GM10266 (cell line): ENCODE results near the gene VWF.

Experiments used
- DNase-seq: peaks from one replicate; pipeline ENCODE4 v3.0.0; 2012; ENCODE audit errors: extremely low spot score
- TF ChIP-seq, protein P1 (sequence below): IDR thresholded peaks from 2 replicates; pipeline ENCODE4 v1.5.1; 2012; ENCODE audit warnings: mild to moderate bottlenecking, low read depth; ENCODE audit not compliant: control insufficient read depth, insufficient read depth; ENCODE audit errors: missing control alignments

The VWF gene

DNA sequence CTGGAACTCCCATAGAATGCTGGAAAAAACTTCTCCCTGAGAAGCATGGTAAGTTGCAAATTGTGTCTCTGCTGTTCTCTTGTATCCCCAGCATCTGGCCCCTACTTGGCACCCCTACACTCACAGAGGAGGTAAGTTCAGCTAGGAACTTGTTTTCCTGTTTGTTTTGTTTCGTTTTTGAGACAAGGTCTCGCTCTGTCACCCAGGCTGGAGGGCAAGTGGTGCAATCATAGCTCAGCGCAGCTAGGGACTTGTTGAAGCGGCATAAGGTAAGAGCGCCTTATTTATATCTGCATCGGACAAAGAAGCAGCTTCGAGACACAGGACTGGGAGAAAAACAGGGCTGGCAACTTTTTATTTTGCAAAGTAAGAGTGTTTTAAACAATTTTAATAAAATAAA, 161.0 kb downstream of the VWF start:
- DNase-seq: no peak
- TF ChIP-seq, protein P1, sequence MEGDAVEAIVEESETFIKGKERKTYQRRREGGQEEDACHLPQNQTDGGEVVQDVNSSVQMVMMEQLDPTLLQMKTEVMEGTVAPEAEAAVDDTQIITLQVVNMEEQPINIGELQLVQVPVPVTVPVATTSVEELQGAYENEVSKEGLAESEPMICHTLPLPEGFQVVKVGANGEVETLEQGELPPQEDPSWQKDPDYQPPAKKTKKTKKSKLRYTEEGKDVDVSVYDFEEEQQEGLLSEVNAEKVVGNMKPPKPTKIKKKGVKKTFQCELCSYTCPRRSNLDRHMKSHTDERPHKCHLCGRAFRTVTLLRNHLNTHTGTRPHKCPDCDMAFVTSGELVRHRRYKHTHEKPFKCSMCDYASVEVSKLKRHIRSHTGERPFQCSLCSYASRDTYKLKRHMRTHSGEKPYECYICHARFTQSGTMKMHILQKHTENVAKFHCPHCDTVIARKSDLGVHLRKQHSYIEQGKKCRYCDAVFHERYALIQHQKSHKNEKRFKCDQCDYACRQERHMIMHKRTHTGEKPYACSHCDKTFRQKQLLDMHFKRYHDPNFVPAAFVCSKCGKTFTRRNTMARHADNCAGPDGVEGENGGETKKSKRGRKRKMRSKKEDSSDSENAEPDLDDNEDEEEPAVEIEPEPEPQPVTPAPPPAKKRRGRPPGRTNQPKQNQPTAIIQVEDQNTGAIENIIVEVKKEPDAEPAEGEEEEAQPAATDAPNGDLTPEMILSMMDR: no peak

DNA sequence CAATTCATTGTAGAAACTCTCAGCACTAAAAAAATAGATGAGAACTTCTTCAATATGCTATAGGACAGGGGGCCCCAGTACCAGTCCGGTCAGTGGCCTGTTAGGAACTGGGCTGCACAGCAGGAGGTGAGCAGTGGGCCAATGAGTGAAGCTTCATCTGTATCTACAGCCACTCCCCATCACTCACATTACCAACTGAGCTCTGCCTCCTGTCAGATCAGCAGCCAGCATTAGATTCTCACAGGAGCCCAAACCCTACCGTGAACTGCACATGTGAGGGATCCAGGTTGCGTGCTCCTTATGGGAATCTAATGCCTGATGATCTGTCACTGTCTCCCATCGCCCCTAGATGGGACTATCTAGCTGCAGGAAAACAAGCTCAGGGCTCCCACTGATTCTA, 163.7 kb downstream of the VWF start:
- no peak for DNase-seq
- TF ChIP-seq, protein P1: no peak

DNA sequence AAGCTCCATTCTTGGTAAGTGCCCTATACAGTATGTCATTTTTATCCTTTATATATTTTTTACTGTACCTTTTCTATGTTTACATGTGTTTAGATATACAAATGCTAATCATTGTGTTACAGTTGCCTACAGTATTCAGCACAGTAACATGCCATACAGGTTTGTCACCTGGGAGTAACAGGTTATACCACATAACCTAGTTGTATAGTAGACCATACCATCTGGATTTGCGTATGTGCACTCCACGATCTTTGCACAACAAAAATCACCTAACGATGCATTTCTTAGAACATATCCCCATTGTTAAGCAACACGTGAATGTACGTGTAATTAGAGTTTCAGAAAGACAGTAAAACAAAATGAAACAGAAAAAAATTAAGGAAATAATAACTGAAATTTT, 167.5 kb downstream of the VWF start:
- DNase-seq: no peak
- TF ChIP-seq, protein P1: no peak

- TF ChIP-seq, protein P1: no peak
- DNase-seq: no peak
Observed at GRCh38 chr12:5954661-5955060, 169.8 kb downstream of the VWF start.

GRCh38 chr12:5953835-5954586, 170.5 kb downstream of the VWF start:
- TF ChIP-seq, protein P1: no peak
- DNase-seq: no peak

DNA sequence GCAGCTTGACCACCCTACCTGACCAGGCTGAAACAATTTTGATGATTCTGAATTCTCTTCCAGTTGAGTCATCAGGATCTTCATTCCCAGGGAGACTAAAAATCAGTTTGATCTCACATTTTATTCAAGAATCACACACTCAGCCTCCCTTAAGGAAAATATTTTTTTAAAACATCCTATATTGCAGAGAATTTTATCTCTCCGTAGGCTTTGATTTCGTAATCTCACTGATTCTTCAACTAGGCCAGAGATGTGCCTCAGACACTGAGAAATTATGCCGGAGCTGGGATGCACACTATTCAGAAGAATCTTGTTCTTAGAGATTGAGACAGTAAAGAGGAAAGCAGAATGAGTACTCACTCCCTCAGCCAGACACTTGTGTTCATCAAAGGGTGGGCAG, 172.4 kb downstream of the VWF start:
- no peak for DNase-seq
- TF ChIP-seq, protein P1: no peak

DNA sequence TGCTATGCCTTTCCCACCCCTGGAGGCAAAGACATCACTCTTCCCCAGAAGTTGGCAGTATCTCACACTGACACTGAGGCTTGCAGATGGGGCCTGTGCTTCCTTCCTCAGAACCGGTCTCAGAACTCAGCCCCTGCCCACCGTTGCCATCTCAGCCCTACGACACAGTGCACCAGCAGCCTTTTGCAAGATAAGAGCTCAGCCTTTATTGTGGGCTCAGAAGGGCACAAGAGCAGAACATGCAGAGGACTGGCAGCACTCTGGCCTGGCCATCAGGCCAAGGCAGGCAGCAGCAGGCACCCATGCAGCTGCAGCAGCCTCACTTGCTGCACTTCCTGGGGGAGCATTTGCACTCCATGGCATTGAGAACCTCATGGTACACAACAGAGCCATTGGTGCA, 175.8 kb downstream of the VWF start:
- DNase-seq: no peak
- TF ChIP-seq, protein P1: no peak
